HG03108 (cell line): ENCODE measurements around the gene RAD51B.

Source experiments
- ATAC-seq: cut with Tn5 transposase; IDR thresholded peaks from one replicate; pipeline ENCODE4 v1.9.1; 2021; ENCODE audit warnings: moderate library complexity; ENCODE audit not compliant: unreplicated experiment

Gene RAD51B

DNA sequence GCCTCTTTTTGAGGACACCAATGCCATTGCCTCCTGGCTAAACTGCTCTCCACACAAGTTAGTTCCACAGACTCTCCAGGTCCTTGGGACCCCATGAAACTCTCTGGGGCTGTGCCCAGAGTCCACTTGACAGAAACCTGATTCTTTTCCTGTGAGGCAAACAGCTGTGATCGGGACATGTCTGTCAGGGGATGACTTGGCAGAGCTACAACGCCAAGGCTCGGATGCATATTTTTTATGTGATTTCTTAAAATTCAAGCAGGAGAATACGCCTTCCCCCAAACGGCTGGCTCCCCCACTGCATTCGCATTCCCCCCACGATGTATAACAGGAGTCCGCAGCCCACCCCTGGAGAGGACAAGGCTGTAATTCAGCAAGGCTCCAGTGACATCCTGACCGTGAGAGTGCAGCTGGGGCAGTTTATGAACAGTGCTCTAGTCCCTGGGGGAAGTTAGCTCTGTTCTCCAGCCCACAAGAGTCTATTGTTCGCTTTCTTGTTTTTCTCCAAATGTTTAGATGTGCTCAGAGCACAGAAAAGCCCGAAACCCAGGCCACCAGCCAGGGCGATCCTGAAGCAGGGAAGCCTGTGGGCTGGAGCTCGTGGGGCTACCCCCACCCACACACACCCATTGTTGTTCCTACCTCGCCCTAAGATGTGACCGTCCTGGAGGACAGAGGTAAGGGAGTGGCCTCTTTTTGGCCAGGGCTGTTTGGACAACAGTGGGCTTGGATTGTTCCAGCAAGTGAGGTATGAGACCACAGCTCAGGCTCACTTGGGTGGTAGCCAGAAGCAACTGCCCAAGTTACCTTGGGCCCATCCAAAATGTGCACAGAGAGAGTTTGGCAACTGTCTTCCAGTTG lies 813.8 kb downstream of the RAD51B start:
- no peak for ATAC-seq

DNA sequence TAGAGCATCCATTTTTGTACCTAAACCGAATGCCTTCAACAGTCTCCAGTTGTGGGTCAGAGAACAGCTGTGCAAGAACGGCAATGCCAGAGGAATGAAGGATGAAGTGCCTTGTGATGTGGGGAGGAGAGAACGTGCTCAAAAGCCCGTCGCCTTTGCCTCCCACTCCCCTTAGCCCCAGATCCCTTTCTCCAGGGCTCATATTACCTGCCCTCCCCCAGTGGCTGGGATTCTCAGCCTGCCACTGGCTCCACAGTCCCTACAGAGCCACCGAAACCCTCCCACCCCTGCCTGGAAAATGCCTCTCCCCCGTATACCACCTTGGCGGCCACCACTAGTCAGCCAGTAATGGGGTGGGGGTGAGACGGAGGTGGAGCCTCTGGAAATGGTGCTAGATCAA lies 814.8 kb downstream of the RAD51B start:
- ATAC-seq = no peak

DNA sequence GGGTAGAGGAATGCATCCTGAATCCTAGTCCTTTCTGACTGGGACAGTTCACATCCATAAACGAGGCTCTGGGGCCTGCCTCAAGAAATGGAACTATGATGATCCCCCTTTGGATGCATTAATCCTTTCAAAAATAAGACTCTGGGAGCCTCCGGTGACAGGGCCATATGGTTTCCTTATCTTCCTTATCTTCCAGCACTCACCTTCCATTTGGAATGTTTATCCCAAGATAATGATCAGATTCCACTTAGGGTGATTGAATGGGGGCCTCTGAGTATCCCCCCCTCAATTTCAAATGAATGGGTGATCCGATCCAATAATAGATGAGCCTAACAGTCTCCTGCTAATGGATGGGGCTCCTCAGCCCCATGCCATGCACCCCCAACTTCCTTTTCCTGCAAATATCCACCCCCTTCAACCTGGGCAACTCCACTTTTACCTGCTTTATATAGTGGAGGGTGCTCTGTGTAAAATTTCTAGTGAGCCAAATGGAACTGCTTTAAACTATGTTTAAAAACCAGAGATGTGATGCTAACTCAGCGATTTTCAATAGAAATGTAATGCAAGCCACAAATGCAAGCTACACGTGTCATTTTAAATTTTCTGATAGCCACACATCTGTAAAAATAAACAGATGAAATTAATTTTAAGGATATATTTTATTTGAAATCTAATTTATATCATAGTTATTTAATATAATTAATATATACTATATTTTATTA lies 815.5 kb downstream of the RAD51B start:
- no peak for ATAC-seq

DNA sequence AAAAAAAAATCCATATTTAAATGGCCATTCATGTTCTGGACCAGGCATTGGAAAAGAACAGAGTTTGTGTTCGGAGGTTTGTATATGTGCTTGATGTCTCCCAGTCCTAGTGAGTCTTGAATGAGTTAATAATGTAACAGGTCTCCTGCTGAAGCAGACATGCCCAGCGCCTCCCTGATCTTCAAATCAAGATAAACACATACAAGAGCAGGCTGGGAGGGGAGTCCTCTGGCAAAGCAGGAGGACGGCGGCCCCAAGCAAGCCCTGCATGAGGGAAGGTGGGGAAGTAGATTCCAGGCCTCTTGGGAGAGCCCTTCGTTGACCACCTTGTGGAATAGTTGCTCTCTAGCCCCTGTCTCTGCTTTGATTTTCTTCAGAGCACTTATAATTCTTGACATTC lies 817.0 kb downstream of the RAD51B start:
- no peak for ATAC-seq

DNA sequence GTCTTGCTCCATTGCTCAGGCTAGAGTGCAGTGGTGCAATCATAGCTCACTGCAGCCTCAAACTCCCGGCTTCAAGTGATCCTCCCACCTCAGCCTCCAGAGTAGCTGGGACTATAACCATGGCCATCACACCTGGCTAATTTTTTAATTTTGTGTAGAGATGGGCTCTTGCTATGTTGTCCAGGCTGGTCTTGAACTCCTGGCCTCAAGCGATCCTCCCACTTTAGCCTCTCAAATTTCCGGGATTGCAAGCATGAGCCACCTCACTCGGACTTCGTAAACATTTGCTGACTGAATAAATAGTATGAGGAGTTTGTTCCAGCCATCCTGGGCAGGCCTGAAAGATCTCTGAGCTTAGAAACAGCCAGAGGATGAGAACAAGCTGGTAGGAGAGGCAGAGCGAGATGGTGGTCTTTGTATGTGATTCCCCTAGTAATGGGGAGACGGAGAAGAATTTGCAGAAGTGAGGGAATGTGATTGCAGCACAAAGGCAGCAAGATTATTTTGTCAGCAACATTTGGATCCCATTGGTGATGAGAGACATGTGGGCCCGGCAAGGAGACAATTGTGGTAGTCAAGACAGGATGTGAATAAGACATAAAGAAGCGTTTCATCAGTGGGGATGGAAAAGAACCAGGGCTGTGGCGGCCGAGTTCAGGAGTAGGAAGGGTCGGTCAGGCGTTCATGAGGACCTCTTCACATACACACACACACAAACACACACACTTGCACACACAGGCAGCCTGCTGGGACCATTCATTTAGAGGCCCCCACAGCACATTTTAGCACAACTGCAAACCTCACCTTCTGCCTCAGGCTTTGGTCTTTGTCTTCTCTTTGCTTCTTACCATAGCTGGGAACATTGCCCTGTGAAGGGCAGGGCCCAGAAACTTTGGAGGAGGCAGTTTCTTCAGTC lies 817.8 kb downstream of the RAD51B start:
- ATAC-seq = no peak

DNA sequence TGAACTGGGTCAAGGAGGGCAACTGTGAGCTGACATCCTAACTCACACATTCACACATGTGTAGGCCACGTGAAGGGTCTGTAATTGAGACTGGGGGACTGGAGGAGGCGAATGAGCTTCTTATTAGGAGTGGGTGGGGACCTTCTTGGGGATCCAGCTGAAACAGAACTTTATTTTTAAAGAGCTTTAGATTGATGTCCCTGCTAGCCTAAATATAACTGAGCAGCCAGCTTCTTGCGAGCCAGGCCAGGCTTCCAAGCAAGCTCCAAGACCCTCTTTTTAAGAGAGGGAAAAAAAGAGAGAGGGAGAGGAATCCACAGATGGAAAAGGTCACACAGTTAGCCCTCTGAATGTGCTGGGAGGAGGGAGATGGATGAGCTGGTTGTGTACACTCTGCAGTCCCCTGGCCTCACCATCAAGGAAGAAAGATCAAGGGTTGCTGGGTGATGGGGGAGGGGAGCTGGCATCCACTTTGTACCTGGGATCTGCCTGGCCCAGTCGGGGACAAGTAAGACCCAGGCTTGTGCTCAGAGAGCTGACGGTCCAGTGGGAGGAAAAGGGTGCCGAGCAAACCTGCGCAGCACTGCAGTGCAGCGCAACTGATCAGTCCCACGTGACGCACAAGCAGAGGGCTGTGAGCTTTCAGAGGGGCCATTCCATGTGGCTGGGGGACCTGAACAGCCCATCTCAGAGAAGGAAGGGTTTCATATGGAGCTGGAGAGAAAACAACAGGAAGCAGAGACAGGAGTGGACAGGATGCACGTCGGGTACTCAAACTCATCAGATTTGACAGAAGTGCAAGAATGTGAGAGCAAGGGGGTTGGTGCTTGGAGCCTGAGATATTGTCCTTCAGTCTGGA lies 818.8 kb downstream of the RAD51B start:
- ATAC-seq = no peak

DNA sequence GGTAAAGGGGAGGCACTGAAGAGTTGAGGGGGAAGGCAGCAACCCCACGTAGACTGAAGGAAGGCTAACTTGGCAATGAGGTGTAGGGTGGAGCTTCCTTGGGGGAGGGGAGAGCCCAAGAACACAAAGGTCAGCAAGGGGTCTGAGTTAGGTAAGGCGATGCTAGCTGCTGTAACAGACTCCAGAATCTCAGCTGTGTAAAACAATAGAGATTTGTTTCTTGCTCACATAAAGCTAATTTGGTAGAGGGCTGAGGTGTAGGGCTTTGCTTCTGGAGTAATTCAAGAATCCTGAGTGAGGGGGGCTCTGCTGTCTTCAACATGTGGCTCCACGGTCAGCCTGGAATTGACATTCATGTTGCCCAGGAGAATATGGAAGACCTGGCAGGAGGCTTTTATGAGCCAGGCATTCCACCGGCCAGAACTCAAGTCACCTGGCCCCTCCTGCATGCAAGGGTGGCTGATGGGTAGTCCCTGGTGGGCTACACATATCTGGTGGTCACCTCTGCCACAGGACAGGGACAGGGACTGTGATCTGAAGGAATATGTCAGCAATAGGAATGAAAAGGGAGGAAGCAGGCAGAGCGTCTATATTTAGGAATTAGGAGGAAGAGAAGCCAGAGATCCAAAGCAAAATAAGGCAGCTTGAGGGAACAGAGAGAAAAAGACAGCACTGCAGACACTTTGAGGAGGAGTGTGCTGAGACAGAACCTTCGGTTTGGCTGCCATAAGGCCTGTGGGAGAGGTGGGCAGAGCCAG lies 819.6 kb downstream of the RAD51B start:
- no peak for ATAC-seq

DNA sequence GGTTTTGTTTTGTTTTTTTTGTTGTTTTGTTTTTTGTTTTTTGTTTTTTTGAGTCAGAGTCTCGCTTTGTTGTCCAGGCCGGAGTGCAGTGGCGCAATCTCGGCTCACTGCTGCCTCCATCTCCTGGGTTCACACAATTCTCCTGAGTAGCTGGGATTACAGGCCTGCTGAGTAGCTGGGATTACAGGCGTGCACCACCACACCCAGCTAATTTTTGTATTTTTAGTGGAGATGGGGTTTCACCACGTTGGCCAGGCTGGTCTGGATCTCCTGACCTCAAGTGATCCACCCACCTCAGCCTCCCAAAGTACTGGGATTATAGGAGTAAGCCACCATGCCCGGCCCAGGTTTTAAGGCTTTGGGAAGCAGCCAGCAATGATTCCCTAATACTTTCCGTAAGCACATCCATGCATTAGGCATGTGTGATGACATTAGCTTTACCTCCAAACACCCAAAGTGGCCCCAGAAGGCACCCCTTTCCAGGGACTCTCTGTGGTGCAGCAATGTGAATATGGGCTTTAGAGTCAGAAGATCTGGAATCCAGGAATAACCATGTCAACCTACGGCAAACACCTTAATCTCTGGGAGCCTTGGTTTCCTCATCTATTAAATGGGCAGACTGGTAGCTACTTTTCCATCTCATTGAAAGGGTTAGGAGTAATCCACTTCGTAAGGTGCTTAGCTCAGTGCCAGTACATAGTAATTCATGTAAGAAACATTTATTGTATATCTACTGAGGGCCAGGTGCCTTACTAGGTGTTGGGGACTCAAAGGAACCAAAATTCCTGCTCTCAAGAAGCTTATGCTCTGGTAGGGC lies 820.4 kb downstream of the RAD51B start:
- ATAC-seq = no peak

DNA sequence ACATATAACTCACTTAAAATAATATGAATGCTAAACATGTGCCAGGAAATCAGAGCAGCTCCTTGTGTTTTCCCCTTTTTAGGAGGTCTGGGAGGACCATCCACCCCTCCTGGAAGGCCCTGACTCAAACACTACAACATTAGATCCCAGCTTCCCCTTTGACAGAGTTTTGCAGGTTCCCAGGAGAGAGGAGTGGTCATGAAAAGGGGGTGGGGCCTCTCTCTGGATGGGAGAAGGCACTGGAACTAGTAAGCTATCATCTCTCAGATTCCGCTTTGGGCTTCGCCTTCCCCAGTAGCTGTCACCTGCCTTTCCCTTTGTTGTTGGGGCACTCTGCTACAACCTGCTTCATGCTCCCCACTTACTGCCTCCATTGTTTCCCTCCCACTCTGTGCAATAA lies 824.1 kb downstream of the RAD51B start:
- ATAC-seq = no peak

DNA sequence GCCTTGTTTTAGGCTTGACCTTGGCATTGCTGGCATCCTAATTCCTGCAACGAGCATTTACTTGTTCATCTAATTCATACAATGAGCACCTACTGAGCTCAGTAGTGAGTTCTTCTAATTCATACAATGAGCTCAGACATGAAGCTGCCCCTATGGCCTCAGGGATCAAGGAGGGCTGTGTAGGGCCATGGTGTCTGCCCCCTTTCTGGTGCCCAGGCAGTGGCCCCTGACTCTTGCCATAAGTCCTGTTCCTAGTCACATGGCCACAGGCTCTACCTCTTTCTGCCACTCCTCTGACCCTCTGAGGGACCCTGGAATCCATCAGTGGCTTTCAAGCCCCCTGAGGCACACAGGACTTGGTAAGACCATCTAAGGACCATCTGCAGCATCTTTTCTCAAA lies 824.5 kb downstream of the RAD51B start:
- no peak for ATAC-seq

DNA sequence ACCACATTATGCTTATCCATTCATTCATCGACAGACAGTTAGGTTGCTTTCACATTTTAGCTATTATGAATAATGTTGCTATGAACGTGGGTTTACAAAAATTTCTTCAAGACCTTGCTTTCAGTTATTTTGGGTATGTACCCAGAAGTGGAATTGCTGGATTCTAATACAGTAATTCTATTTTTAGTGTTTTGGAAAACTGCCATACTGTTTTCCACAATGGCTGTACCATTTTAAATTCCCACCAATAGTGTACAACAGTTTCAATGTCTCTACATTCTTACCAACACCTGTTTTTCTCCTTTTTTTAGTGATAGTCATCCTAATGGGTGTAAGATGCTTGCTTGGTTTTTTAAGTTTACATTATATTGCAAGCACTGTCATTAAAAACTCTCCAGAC lies 825.8 kb downstream of the RAD51B start:
- no peak for ATAC-seq

DNA sequence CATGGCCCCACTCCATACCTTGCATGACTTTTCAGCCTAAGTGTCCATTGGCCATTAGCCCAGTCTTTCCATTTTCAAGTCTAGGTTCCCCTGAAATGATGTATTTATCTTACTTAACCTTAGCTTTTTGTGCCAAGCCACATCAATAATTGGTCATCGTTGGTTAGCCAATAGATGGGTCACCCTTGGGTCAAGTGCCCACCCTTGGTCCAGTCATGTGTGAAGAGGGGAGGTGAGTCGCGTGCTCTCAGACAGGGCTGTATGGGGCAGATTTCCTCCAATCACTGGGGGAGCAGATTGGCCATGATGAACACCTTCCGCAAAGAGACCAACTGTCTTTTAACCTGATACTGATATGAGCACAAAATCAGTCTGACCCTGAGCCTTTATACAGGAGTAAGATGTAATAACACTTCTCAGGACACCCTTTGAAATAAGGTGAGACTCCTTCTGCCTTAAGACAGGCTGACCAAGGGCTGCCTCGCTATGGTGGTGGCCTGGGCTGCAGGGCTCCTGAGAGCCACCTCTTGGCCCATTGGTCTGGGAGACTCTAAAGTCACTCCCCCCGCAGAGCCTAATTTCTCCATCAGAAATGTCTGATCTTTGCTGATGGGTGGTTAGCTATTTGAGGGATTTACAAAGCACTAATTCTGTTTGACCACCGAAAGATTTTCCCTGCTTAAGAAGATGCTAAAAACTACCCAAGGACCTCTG lies 830.1 kb downstream of the RAD51B start:
- ATAC-seq = no peak

DNA sequence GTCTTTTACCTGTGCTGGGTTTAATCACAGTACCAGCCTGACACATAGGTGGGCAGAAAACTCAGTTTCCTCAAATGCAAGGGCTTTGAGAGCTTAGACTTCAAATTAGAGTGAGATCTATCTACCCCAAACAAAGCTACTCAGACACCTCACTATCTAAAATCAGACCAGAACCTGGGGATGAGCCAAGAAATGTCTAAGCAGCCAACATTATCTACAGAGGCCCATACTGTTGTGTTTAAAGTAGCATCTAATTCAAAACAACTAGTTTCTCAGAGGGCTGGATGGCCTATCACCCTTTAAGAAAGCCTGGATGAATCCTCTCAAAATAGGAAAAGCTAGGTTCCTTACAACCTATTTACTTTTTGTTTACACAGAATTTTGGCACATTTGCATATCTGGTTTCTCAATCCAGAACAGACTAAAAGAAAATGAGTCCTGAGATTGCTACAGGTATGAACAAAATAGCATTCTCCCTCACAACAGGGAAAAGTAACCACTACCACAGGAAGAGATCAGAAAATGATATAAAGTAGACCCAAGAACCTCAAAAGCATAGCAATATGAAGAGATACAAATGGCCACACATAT lies 830.9 kb downstream of the RAD51B start:
- ATAC-seq = no peak

DNA sequence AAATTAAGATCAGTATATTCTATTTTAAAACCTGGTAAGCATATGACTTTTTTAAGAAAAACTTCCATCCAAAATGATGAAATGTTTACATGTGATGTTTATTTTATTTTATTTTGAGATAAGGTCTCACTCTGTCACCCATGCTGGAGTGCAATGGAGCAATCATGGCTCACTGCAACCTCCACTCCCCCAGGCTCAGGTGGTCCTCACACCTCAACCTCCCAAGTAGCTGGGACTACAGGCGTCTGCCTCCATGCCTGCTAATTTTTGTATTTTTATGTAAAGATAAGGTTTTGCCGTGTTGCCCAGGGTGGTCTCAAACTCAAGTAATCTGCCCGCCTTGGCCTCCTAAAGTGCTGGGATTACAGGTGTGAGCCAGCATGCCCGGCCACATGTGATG lies 831.5 kb downstream of the RAD51B start:
- ATAC-seq = no peak

DNA sequence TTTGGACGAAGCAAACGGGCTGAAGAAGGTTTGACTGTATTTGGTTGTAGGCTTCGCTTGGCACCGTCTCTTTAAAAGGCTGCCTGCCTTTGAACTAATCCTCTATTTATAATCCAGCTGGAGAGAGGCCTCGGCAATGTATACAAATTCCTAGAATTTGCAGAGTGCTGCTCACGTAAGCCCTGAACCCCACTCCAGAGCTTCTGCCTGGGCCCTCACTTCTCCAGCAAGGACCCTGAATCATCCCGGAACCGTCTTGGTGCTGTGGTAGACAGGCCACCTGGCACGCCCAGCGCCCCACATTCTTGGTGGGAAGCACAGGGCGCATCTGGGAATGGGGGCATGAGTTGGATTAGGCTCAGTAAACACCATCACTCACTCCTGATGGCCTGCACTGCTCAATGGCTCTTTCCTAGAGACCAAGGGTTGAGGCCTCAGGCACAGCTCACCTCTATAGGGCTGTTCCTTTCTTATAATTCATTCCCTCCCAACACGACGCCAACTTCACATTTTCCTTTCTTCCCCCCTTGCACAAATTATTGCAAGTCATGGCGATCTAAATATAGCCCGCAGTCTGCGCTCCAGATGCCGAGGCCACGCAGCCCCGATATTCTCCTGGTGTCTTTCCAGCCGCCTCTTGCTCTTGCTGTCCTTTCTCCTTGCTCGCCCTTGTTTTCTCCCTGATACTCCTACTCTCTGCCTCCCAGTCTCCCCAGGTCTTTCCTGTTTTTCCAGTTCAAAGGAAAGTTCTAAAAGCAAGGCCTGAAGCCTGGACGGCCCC lies 832.3 kb downstream of the RAD51B start:
- no peak for ATAC-seq

DNA sequence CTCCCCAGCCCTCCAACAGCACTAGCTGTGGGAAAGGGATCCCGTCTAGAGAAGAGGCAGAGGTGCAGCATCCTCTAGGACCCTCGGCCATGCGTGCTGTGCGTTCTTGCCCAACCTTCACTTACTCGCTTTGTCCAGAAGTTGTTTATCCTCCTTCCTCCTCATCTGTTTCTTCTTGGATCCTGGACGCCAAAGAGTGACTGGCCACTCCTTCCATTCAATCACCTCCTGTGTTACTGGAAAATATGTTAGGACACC lies 832.8 kb downstream of the RAD51B start:
- ATAC-seq = no peak

DNA sequence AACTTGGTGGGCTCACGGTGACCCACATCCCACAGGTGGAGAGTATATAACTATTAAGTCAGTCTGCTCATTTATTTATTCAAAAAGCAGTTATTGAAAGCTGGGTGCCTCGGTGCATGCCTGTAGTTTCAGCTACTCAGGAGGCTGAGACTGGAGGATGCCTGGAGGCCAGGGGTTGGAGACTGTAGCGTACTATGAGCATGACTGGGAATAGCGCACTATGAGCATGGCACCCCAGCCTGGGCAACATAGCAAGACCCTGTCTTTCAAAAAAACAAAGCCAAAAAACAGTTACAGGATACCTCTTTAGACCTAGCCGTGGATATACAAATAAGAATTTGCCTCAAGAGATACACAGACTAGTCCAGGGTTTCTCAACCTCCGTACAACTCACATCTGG lies 833.5 kb downstream of the RAD51B start:
- ATAC-seq = no peak
